Central memory CD8-positive, alpha-beta T cell (primary cell): ENCODE measurements around the gene DLK1.

ENCODE experiments used
- ATAC-seq: fragments of 150-1000 bp; cut with Tn5 transposase; replicated peaks from 2 replicates; pipeline ENCODE4 v1.10.0; 2022; ENCODE audit warnings: mild to moderate bottlenecking, moderate FRiP score, moderate number of reproducible peaks; ENCODE audit not compliant: poor library complexity, severe bottlenecking; ENCODE audit errors: extremely low read depth
- DNase-seq, 2 donors: peaks; one replicate each; pipeline ENCODE4 v3.0.0; 2021; ENCODE audit warnings: low spot score in 2 of 2
- H3K27ac Mint-ChIP-seq: one replicate; pipeline ENCODE4 v1.8.0; 2022; ENCODE audit warnings: low read depth, mild to moderate bottlenecking, moderate library complexity, mixed read lengths
- H3K27me3 Mint-ChIP-seq: one replicate; pipeline ENCODE4 v1.8.0; 2022; ENCODE audit warnings: mixed read lengths
- H3K36me3 Mint-ChIP-seq: one replicate; pipeline ENCODE4 v1.8.0; 2022; ENCODE audit warnings: mild to moderate bottlenecking, moderate library complexity, mixed read lengths; ENCODE audit not compliant: insufficient read depth
- H3K4me1 Mint-ChIP-seq: one replicate; pipeline ENCODE4 v1.8.0; 2022; ENCODE audit warnings: mixed read lengths
- H3K4me3 Mint-ChIP-seq: one replicate; pipeline ENCODE4 v1.8.0; 2022; ENCODE audit warnings: mild to moderate bottlenecking, moderate library complexity, mixed read lengths
- H3K9me3 Mint-ChIP-seq: one replicate; pipeline ENCODE4 v1.8.0; 2022; ENCODE audit warnings: mixed read lengths

DLK1 gene

GRCh38 chr14:100775351-100775830 lies 48.7 kb downstream of the DLK1 start:
- peaks cover 33% of the 10 kb centered on the region for H3K27me3 Mint-ChIP-seq
- no peak for ATAC-seq

GRCh38 chr14:100775831-100776591 lies 49.3 kb downstream of the DLK1 start:
- H3K4me3 Mint-ChIP-seq, result no peak overlapping the region
- ATAC-seq, result no peak
- H3K4me1 Mint-ChIP-seq, result no peaks in the 10 kb centered on the region
- peaks cover 33% of the 10 kb centered on the region for H3K27me3 Mint-ChIP-seq
- no peaks in the 10 kb centered on the region for H3K36me3 Mint-ChIP-seq
- H3K27ac Mint-ChIP-seq, result no peak overlapping the region
- no peaks in the 10 kb centered on the region for H3K9me3 Mint-ChIP-seq
- no peak for DNase-seq

More at GRCh38 chr14:100775351-100775830, 48.7 kb downstream of the DLK1 start:
- H3K27ac Mint-ChIP-seq, result no peak overlapping the region
- H3K4me3 Mint-ChIP-seq, result no peak overlapping the region
- DNase-seq, result no peak
- no peaks in the 10 kb centered on the region for H3K9me3 Mint-ChIP-seq
- H3K36me3 Mint-ChIP-seq, result no peaks in the 10 kb centered on the region
- H3K4me1 Mint-ChIP-seq, result no peaks in the 10 kb centered on the region

- Mint-ChIP-seq H3K9me3 (no peaks in the 10 kb centered on the region), H3K4me1 (no peaks in the 10 kb centered on the region), H3K36me3 (no peaks in the 10 kb centered on the region), H3K27me3 (peaks cover 28% of the 10 kb centered on the region), H3K4me3 (no peak overlapping the region), H3K27ac (no peak overlapping the region)
- no peak for ATAC-seq
- peak in 1 of 2 donors; percentile 7 for DNase-seq
Measured at GRCh38 chr14:100776681-100777365, 50.1 kb downstream of the DLK1 start.

- ATAC-seq, result no peak
- Mint-ChIP-seq H3K27me3 (peaks cover 28% of the 10 kb centered on the region), H3K4me1 (no peaks in the 10 kb centered on the region), H3K9me3 (no peaks in the 10 kb centered on the region), H3K36me3 (no peaks in the 10 kb centered on the region), H3K27ac (no peak overlapping the region), H3K4me3 (no peak overlapping the region)
- no peak for DNase-seq
Measured at GRCh38 chr14:100777366-100777817, 50.7 kb downstream of the DLK1 start.

- H3K9me3 Mint-ChIP-seq, result no peaks in the 10 kb centered on the region
- no peaks in the 10 kb centered on the region for H3K4me1 Mint-ChIP-seq
- no peak overlapping the region for H3K27ac Mint-ChIP-seq
- peaks cover 28% of the 10 kb centered on the region for H3K27me3 Mint-ChIP-seq
- DNase-seq (no peak), ATAC-seq (no peak)
- H3K36me3 Mint-ChIP-seq, result no peaks in the 10 kb centered on the region
- H3K4me3 Mint-ChIP-seq, result no peak overlapping the region
Measured at GRCh38 chr14:100777818-100778525, 51.3 kb downstream of the DLK1 start.

GRCh38 chr14:100778526-100778882 lies 51.8 kb downstream of the DLK1 start:
- Mint-ChIP-seq H3K4me1 (no peaks in the 10 kb centered on the region), H3K27ac (no peak overlapping the region)
- ATAC-seq, result no peak

GRCh38 chr14:100778951-100779690 lies 52.4 kb downstream of the DLK1 start:
- Mint-ChIP-seq H3K4me1 (no peaks in the 10 kb centered on the region), H3K36me3 (no peaks in the 10 kb centered on the region), H3K9me3 (no peaks in the 10 kb centered on the region), H3K4me3 (no peak overlapping the region), H3K27me3 (peaks cover 28% of the 10 kb centered on the region), H3K27ac (no peak overlapping the region)
- ATAC-seq (no peak), DNase-seq (no peak)

More at GRCh38 chr14:100778526-100778882, 51.8 kb downstream of the DLK1 start:
- Mint-ChIP-seq H3K9me3 (no peaks in the 10 kb centered on the region), H3K27me3 (peaks cover 28% of the 10 kb centered on the region), H3K4me3 (no peak overlapping the region), H3K36me3 (no peaks in the 10 kb centered on the region)
- no peak for DNase-seq

- Mint-ChIP-seq H3K36me3 (no peaks in the 10 kb centered on the region), H3K27me3 (peaks cover 33% of the 10 kb centered on the region), H3K4me1 (no peaks in the 10 kb centered on the region), H3K4me3 (no peak overlapping the region), H3K27ac (no peak overlapping the region), H3K9me3 (no peaks in the 10 kb centered on the region)
- DNase-seq (no peak), ATAC-seq (no peak)
Measured at GRCh38 chr14:100779691-100780080, 53.0 kb downstream of the DLK1 start.

- no peak overlapping the region for H3K4me3 Mint-ChIP-seq
- no peaks in the 10 kb centered on the region for H3K9me3 Mint-ChIP-seq
- DNase-seq, result no peak
- no peak for ATAC-seq
- no peaks in the 10 kb centered on the region for H3K4me1 Mint-ChIP-seq
- no peak overlapping the region for H3K27ac Mint-ChIP-seq
- peaks cover 38% of the 10 kb centered on the region for H3K27me3 Mint-ChIP-seq
- H3K36me3 Mint-ChIP-seq, result no peaks in the 10 kb centered on the region
Measured at GRCh38 chr14:100780246-100780645, 53.6 kb downstream of the DLK1 start.

- H3K27me3 Mint-ChIP-seq, result peaks cover 43% of the 10 kb centered on the region
- H3K9me3 Mint-ChIP-seq, result no peaks in the 10 kb centered on the region
- H3K36me3 Mint-ChIP-seq, result no peaks in the 10 kb centered on the region
- H3K4me3 Mint-ChIP-seq, result no peak overlapping the region
- no peak for ATAC-seq
- DNase-seq, result no peak
- no peak overlapping the region for H3K27ac Mint-ChIP-seq
- H3K4me1 Mint-ChIP-seq, result no peaks in the 10 kb centered on the region
Measured at GRCh38 chr14:100780646-100781355, 54.1 kb downstream of the DLK1 start.

- Mint-ChIP-seq H3K27me3 (peaks cover 37% of the 10 kb centered on the region), H3K9me3 (no peaks in the 10 kb centered on the region), H3K4me1 (no peaks in the 10 kb centered on the region), H3K27ac (no peak overlapping the region), H3K36me3 (no peaks in the 10 kb centered on the region), H3K4me3 (no peak overlapping the region)
- DNase-seq, result no peak
- ATAC-seq, result no peak
Measured at GRCh38 chr14:100781952-100782351, 55.3 kb downstream of the DLK1 start.
